Measurements from ENCODE around the gene OSGIN1.

OSGIN1 gene

GRCh38 chr16:83907631-83908250 is 45.3 kb upstream of the OSGIN1 start:
- Histone ChIP-seq H2AFZ (ENCODE audit: low read depth, low read length) (no peak overlapping the region), H3K9me3 (ENCODE audit: insufficient read depth, low read length) (no peaks in the 10 kb centered on the region), H3K36me3 (replicated peaks; ENCODE audit: low read depth, low read length) (no peaks in the 10 kb centered on the region), H3K79me2 (ENCODE audit: low read length) (no peaks in the 10 kb centered on the region), H3K4me2 (ENCODE audit: low read length) (no peak overlapping the region), H4K20me1 (ENCODE audit: insufficient read depth, low read length) (no peaks in the 10 kb centered on the region), H3K27ac (ENCODE audit: low read length) (no peak overlapping the region), H3K4me1 (ENCODE audit: low read length) (no peaks in the 10 kb centered on the region), H3K4me3 (ENCODE audit: low read length) (no peak overlapping the region), H3K27me3 (ENCODE audit: low read depth, low read length) (no peaks in the 10 kb centered on the region), H3K9ac (ENCODE audit: low read length) (no peak overlapping the region)
- no peak for TF ChIP-seq EZH2phosphoT487 (IDR thresholded peaks at IDR 0.05; ENCODE audit: low read depth)
- TF ChIP-seq, protein P1, sequence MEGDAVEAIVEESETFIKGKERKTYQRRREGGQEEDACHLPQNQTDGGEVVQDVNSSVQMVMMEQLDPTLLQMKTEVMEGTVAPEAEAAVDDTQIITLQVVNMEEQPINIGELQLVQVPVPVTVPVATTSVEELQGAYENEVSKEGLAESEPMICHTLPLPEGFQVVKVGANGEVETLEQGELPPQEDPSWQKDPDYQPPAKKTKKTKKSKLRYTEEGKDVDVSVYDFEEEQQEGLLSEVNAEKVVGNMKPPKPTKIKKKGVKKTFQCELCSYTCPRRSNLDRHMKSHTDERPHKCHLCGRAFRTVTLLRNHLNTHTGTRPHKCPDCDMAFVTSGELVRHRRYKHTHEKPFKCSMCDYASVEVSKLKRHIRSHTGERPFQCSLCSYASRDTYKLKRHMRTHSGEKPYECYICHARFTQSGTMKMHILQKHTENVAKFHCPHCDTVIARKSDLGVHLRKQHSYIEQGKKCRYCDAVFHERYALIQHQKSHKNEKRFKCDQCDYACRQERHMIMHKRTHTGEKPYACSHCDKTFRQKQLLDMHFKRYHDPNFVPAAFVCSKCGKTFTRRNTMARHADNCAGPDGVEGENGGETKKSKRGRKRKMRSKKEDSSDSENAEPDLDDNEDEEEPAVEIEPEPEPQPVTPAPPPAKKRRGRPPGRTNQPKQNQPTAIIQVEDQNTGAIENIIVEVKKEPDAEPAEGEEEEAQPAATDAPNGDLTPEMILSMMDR (IDR thresholded peaks at IDR 0.05; ENCODE audit: low read depth, low read length): no peak

DNA sequence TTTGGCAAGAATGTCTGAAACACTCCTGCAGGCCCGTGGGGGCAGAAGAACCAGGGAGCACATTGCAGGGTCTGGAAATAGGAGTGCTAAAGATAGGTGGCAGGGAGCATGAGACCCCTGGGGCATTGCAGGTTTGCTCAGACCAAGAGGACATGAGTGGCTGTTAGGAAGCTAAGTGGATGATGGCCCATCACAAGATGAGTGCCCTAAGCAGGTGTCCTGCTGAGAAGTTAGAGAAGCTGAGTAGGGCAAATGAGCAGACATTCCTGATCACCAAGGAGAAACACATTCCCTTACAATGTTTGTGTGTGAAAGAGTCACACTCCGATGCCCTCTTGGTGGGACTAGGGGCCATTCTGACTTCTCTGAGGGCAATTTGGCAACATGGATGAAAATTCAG is 44.2 kb upstream of the OSGIN1 start:
- Histone ChIP-seq H3K36me3 (replicated peaks; ENCODE audit: low read depth, low read length) (no peaks in the 10 kb centered on the region), H3K4me3 (ENCODE audit: low read length) (no peak overlapping the region), H3K27ac (ENCODE audit: low read length) (no peak overlapping the region), H4K20me1 (ENCODE audit: insufficient read depth, low read length) (no peaks in the 10 kb centered on the region), H3K79me2 (ENCODE audit: low read length) (no peaks in the 10 kb centered on the region), H2AFZ (ENCODE audit: low read depth, low read length) (no peak overlapping the region), H3K4me1 (ENCODE audit: low read length) (no peaks in the 10 kb centered on the region), H3K27me3 (ENCODE audit: low read depth, low read length) (no peaks in the 10 kb centered on the region), H3K4me2 (ENCODE audit: low read length) (no peak overlapping the region), H3K9ac (ENCODE audit: low read length) (no peak overlapping the region), H3K9me3 (ENCODE audit: insufficient read depth, low read length) (no peaks in the 10 kb centered on the region)
- TF ChIP-seq, protein P1 (IDR thresholded peaks at IDR 0.05; ENCODE audit: low read depth, low read length): no peak
- no peak for TF ChIP-seq EZH2phosphoT487 (IDR thresholded peaks at IDR 0.05; ENCODE audit: low read depth)

DNA sequence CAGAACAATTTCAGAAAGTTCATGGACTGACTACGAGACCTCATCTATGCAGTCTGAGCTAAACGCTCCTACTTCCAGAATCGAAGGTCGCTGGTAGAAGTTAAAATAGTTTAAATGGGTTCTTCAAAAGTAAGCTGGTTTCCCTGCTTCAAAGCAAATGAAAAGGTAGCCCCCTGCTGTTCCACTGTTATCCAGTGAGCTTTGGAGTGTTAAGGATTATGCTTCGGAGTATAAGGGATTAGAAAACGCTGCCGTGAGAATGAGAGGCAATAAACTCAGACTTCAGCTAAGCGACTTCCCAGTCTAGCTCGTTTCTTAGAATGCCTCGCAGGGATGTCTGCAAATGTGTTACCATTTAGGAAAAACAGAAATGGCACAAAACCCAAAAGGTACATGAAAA is 41.8 kb upstream of the OSGIN1 start:
- Histone ChIP-seq H3K79me2 (ENCODE audit: low read length) (no peaks in the 10 kb centered on the region), H3K27ac (ENCODE audit: low read length) (no peak overlapping the region), H2AFZ (ENCODE audit: low read depth, low read length) (no peak overlapping the region), H4K20me1 (ENCODE audit: insufficient read depth, low read length) (no peaks in the 10 kb centered on the region), H3K9ac (ENCODE audit: low read length) (no peak overlapping the region), H3K4me3 (ENCODE audit: low read length) (no peak overlapping the region), H3K36me3 (replicated peaks; ENCODE audit: low read depth, low read length) (no peaks in the 10 kb centered on the region), H3K4me1 (ENCODE audit: low read length) (no peaks in the 10 kb centered on the region), H3K27me3 (ENCODE audit: low read depth, low read length) (no peaks in the 10 kb centered on the region), H3K4me2 (ENCODE audit: low read length) (no peak overlapping the region), H3K9me3 (ENCODE audit: insufficient read depth, low read length) (no peaks in the 10 kb centered on the region)
- TF ChIP-seq, protein P1 (IDR thresholded peaks at IDR 0.05; ENCODE audit: low read depth, low read length): no peak
- no peak for TF ChIP-seq EZH2phosphoT487 (IDR thresholded peaks at IDR 0.05; ENCODE audit: low read depth)

GRCh38 chr16:83912519-83913244 is 40.4 kb upstream of the OSGIN1 start:
- Histone ChIP-seq H3K27ac (ENCODE audit: low read length) (no peak overlapping the region), H3K9me3 (ENCODE audit: insufficient read depth, low read length) (no peaks in the 10 kb centered on the region), H2AFZ (ENCODE audit: low read depth, low read length) (no peak overlapping the region), H3K4me2 (ENCODE audit: low read length) (no peak overlapping the region), H3K4me3 (ENCODE audit: low read length) (no peak overlapping the region), H3K4me1 (ENCODE audit: low read length) (no peaks in the 10 kb centered on the region), H3K79me2 (ENCODE audit: low read length) (no peaks in the 10 kb centered on the region), H4K20me1 (ENCODE audit: insufficient read depth, low read length) (no peaks in the 10 kb centered on the region), H3K9ac (ENCODE audit: low read length) (no peak overlapping the region), H3K36me3 (replicated peaks; ENCODE audit: low read depth, low read length) (no peaks in the 10 kb centered on the region), H3K27me3 (ENCODE audit: low read depth, low read length) (no peaks in the 10 kb centered on the region)
- TF ChIP-seq, protein P1 (IDR thresholded peaks at IDR 0.05; ENCODE audit: low read depth, low read length): no peak
- no peak for TF ChIP-seq EZH2phosphoT487 (IDR thresholded peaks at IDR 0.05; ENCODE audit: low read depth)
